HepG2 (cell line): ENCODE measurements around the gene TLE2. TPM values are rescaled to one million over a fixed set of nuclear protein-coding genes. Genes with fewer than 3 reads are reported as not detected.
A peak's percentile ranks its signal among the peaks of the same experiment; 100 is the strongest.

ENCODE experiments used
- CHD4 ChIP-seq: fragments of 200-600 bp; sonication (generic); IDR thresholded peaks from 2 replicates; pipeline ENCODE4 v1.7.0; 2017; ENCODE audit warnings: mild to moderate bottlenecking, low read length, borderline replicate concordance
- EHMT2 ChIP-seq: fragments of 200-600 bp; sonication (generic); IDR thresholded peaks from 2 replicates; pipeline ENCODE4 v1.7.0; 2017; ENCODE audit warnings: antibody characterized with exemption, low read depth, low read length, borderline replicate concordance
- HNF1B ChIP-seq: sonication (generic); formaldehyde crosslinking; IDR thresholded peaks from 2 replicates; pipeline ENCODE4 v1.5.1; 2020; ENCODE audit warnings: mild to moderate bottlenecking, moderate library complexity, missing genetic modification reagents
- HOXA9 ChIP-seq: sonication (generic); formaldehyde crosslinking; IDR thresholded peaks from 2 replicates; pipeline ENCODE4 v1.8.1; 2022; ENCODE audit warnings: missing genetic modification reagents, mild to moderate bottlenecking, moderate library complexity, borderline replicate concordance
- ISX ChIP-seq: sonication (generic); formaldehyde crosslinking; conservative IDR thresholded peaks from 2 replicates; pipeline ENCODE4 v1.5.0; 2020; ENCODE audit warnings: missing genetic modification reagents
- JARID2 ChIP-seq: sonication (generic); formaldehyde crosslinking; IDR thresholded peaks from 2 replicates; pipeline ENCODE4 v1.8.1; 2023; ENCODE audit warnings: missing genetic modification reagents, inconsistent platforms; ENCODE audit not compliant: insufficient replicate concordance
- JUN ChIP-seq: sonication (generic); formaldehyde crosslinking; IDR thresholded peaks from 2 replicates; pipeline ENCODE4 v1.4.0; 2020; ENCODE audit warnings: mild to moderate bottlenecking, missing genetic modification reagents
- KLF6 ChIP-seq: IDR thresholded peaks from 2 replicates; pipeline ENCODE4 v1.8.0; 2016; ENCODE audit warnings: missing biosample characterization, missing genetic modification reagents
- MED8 ChIP-seq: sonication (generic); formaldehyde crosslinking; IDR thresholded peaks from 2 replicates; pipeline ENCODE4 v1.8.1; 2023; ENCODE audit warnings: mild to moderate bottlenecking, missing genetic modification reagents; ENCODE audit not compliant: insufficient replicate concordance
- MTA3 ChIP-seq: sonication (generic); formaldehyde crosslinking; IDR thresholded peaks from 2 replicates; pipeline ENCODE4 v1.4.0; 2020; ENCODE audit warnings: missing genetic modification reagents
- POLR2G ChIP-seq: fragments of 200-400 bp; formaldehyde crosslinking; IDR thresholded peaks from 2 replicates; pipeline ENCODE4 v1.6.1; 2018; ENCODE audit warnings: mild to moderate bottlenecking, low read depth, low read length, moderate library complexity
- SIN3B ChIP-seq: fragments of 150-350 bp; IDR thresholded peaks from 2 replicates; pipeline ENCODE4 v1.6.1; 2014; ENCODE audit warnings: low read length
- SMAD3 ChIP-seq: sonication (generic); formaldehyde crosslinking; IDR thresholded peaks from 2 replicates; pipeline ENCODE4 v1.4.0; 2020; ENCODE audit warnings: missing genetic modification reagents
- SRY ChIP-seq: sonication (generic); formaldehyde crosslinking; IDR thresholded peaks from 2 replicates; pipeline ENCODE4 v1.8.0; 2022; ENCODE audit warnings: mild to moderate bottlenecking, missing genetic modification reagents
- THYN1 ChIP-seq: sonication (generic); formaldehyde crosslinking; IDR thresholded peaks from 2 replicates; pipeline ENCODE4 v1.8.1; 2023; ENCODE audit warnings: low read depth, mild to moderate bottlenecking, moderate library complexity, missing genetic modification reagents, borderline replicate concordance
- ZNF431 ChIP-seq: sonication (generic); formaldehyde crosslinking; IDR thresholded peaks from 2 replicates; pipeline ENCODE4 v1.9.0; 2022; ENCODE audit warnings: missing genetic modification reagents, low read depth, mild to moderate bottlenecking, borderline replicate concordance
- ZNF468 ChIP-seq: sonication (generic); formaldehyde crosslinking; IDR thresholded peaks from 2 replicates; pipeline ENCODE4 v1.8.0; 2022; ENCODE audit warnings: mild to moderate bottlenecking, moderate library complexity, missing genetic modification reagents
- ZNF510 ChIP-seq: sonication (generic); formaldehyde crosslinking; IDR thresholded peaks from 2 replicates; pipeline ENCODE4 v1.4.0; 2020; ENCODE audit warnings: low read depth, mild to moderate bottlenecking, missing genetic modification reagents
- ZNF513 ChIP-seq: sonication (generic); formaldehyde crosslinking; conservative IDR thresholded peaks from 2 replicates; pipeline ENCODE4 v1.5.0; 2020; ENCODE audit warnings: missing genetic modification reagents
- ZNF550 ChIP-seq: sonication (generic); formaldehyde crosslinking; IDR thresholded peaks from 2 replicates; pipeline ENCODE4 v1.4.0; 2020; ENCODE audit warnings: mild to moderate bottlenecking, missing genetic modification reagents, borderline replicate concordance
- ZSCAN20 ChIP-seq: sonication (generic); formaldehyde crosslinking; IDR thresholded peaks from 2 replicates; pipeline ENCODE4 v1.4.0; 2020; ENCODE audit warnings: missing genetic modification reagents, mild to moderate bottlenecking, borderline replicate concordance
- polyA plus RNA-seq, 8 experiments: library from polyadenylated mRNA; depleted of rRNA in 3 of 8; stranded (reverse) in 7 of 8; unstranded in 1 of 8; fragments of >200 nt; fragmentation: Illumina TruSeq in 4 of 8; extraction: Trizol in 4 of 8; gene quantifications; 2 replicates each; pipeline versions ENCODE4 v1.2.1 to v1.2.3, GENCODE V29; 2011 to 2016; ENCODE audit warnings: low read depth in 4 of 8, missing spikeins in 1 of 8, mixed read lengths in 1 of 8; ENCODE audit not compliant: insufficient read depth in 1 of 8
- total RNA-seq, 5 experiments: library from RNA; depleted of rRNA; stranded (reverse); fragments of >200 nt; fragmentation: Illumina TruSeq; extraction: Trizol; gene quantifications; 2 replicates each; pipeline ENCODE4 v1.2.3, GENCODE V29; 2016; ENCODE audit warnings: low read depth in 1 of 5
- TF ChIP-seq, protein P1 (sequence below): sonication (generic); formaldehyde crosslinking; IDR thresholded peaks from 2 replicates; pipeline ENCODE4 v1.4.0; 2020; ENCODE audit warnings: missing genetic modification reagents
- TF ChIP-seq, protein P2 (sequence below): sonication (generic); formaldehyde crosslinking; IDR thresholded peaks from 2 replicates; pipeline ENCODE4 v1.4.0; 2020; ENCODE audit warnings: missing genetic modification reagents, borderline replicate concordance

The TLE2 gene
- total and polyA plus RNA-seq, 2 of the 13 experiments (the other 11 are each of a cell fraction or from before 2014, with no cell fraction given) = 0.07 to 0.81 TPM

DNA sequence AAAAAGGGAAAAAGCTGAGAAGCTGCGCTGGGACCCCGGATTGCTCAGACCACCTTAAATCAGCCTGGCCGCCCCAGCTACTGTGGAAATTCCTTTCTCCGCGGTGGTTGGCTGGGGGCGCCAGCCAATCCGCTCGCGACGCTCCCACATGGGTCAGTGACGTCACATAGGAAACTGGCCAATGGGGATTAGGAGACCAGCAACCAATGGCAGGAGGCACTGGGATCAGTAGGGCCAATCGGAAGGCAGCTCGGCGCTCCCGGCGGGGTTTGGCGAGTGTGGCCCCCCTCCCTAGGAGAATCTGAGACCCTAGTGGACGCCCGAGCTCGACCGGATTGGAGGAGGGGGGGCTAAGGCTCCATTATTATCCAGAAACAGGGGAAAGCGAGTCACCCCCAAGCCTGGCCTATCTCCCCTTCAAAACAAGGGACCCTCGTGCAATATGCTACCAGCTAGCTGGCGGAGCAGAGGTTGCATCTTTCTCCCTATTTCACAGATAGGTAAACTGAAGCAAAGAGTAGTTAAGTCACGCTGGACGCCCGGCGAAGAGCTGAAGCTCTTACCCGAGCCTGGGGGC lies 6.5 kb upstream of the TLE2 start (continued):
- TF ChIP-seq ZNF513 (CRISPR knock-in tag) = no peak
- TF ChIP-seq SIN3B = peak; percentile 24; the same call in 1 of the 2 replicates
- TF ChIP-seq ZNF468 (CRISPR knock-in tag) = no peak
- peak; percentile 72 for TF ChIP-seq POLR2G
- TF ChIP-seq ZNF550 (CRISPR knock-in tag) = no peak
- no peak for TF ChIP-seq THYN1 (CRISPR knock-in tag)
- no peak for TF ChIP-seq MTA3
- peak; percentile 69 for TF ChIP-seq HNF1B (CRISPR knock-in tag)
- TF ChIP-seq ZSCAN20 (CRISPR knock-in tag) = no peak
- TF ChIP-seq JARID2 (CRISPR knock-in tag) = no peak
- TF ChIP-seq SMAD3 = no peak
- no peak for TF ChIP-seq ISX (CRISPR knock-in tag)
- no peak for TF ChIP-seq JUN (CRISPR knock-in tag)
- no peak for TF ChIP-seq ZNF431 (CRISPR knock-in tag)
- peak; percentile 99; the same call in 1 of the 2 replicates for TF ChIP-seq CHD4
- TF ChIP-seq SRY = no peak
- TF ChIP-seq, protein P1, sequence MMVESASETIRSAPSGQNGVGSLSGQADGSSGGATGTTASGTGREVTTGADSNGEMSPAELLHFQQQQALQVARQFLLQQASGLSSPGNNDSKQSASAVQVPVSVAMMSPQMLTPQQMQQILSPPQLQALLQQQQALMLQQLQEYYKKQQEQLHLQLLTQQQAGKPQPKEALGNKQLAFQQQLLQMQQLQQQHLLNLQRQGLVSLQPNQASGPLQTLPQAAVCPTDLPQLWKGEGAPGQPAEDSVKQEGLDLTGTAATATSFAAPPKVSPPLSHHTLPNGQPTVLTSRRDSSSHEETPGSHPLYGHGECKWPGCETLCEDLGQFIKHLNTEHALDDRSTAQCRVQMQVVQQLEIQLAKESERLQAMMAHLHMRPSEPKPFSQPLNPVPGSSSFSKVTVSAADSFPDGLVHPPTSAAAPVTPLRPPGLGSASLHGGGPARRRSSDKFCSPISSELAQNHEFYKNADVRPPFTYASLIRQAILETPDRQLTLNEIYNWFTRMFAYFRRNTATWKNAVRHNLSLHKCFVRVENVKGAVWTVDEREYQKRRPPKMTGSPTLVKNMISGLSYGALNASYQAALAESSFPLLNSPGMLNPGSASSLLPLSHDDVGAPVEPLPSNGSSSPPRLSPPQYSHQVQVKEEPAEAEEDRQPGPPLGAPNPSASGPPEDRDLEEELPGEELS (CRISPR knock-in tag) = no peak
- TF ChIP-seq HOXA9 (CRISPR knock-in tag) = no peak
- no peak; the same call in 1 of the 2 replicates for TF ChIP-seq ZNF510 (CRISPR knock-in tag)
- no peak for TF ChIP-seq KLF6 (CRISPR knock-in tag)
- TF ChIP-seq, protein P2, sequence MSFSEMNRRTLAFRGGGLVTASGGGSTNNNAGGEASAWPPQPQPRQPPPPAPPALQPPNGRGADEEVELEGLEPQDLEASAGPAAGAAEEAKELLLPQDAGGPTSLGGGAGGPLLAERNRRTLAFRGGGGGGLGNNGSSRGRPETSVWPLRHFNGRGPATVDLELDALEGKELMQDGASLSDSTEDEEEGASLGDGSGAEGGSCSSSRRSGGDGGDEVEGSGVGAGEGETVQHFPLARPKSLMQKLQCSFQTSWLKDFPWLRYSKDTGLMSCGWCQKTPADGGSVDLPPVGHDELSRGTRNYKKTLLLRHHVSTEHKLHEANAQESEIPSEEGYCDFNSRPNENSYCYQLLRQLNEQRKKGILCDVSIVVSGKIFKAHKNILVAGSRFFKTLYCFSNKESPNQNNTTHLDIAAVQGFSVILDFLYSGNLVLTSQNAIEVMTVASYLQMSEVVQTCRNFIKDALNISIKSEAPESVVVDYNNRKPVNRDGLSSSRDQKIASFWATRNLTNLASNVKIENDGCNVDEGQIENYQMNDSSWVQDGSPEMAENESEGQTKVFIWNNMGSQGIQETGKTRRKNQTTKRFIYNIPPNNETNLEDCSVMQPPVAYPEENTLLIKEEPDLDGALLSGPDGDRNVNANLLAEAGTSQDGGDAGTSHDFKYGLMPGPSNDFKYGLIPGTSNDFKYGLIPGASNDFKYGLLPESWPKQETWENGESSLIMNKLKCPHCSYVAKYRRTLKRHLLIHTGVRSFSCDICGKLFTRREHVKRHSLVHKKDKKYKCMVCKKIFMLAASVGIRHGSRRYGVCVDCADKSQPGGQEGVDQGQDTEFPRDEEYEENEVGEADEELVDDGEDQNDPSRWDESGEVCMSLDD (CRISPR knock-in tag) = no peak
- TF ChIP-seq EHMT2 = no peak
- TF ChIP-seq MED8 (CRISPR knock-in tag) = no peak
